GM12864 (cell line): ENCODE results near the gene GRAMD1A.
"Not testable (repeated sequence)": the region's sequence is repeated elsewhere in the genome, so short reads cannot be mapped to it uniquely, and the experiment has no call there.

Experiments
- DNase-seq: peaks from one replicate; pipeline ENCODE4 v3.0.0-alpha.2; 2011; ENCODE audit warnings: low read depth
- H3K4me3 ChIP-seq: 2 replicates; pipeline ENCODE4 v1.5.1; 2011; ENCODE audit warnings: mild to moderate bottlenecking, low read depth, low read length, control low read depth
- TF ChIP-seq, protein P1 (sequence below): IDR thresholded peaks from 2 replicates; pipeline ENCODE4 v1.5.1; 2011; ENCODE audit warnings: low read depth, mild to moderate bottlenecking, moderate library complexity, low read length, control low read depth, inconsistent platforms; ENCODE audit errors: missing control alignments

GRAMD1A gene

DNA sequence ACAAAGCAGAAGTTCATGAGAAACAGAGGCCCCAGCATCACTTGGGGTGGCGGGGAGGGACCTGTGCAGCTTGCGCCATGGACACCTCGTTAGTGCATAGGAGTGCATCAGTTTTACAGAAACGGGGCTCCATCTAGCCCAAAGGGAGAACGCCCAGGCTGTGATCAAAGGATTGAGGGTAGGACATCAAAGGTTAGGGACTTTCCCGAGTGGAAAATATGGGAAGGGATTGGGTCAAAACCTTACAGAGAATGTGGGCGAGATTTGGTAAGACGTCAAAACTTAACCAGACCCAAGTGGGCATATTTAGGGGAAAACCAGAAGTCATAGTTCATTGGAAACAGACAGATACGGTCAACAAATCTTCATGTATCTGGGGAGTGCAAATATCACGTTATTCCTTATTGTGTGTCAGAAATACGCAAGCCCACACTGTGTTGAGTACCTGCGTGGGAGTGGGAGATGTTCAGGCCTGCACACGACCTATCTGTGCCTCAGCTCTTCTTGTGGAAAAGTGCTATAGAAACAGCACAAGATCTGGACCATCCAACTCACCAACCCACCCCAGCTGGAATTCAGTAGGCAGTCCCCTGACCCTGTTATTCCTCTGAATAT, 9.4 kb upstream of the GRAMD1A start:
- H3K4me3 ChIP-seq = no peak overlapping the region
- DNase-seq = no peak
- TF ChIP-seq, protein P1, sequence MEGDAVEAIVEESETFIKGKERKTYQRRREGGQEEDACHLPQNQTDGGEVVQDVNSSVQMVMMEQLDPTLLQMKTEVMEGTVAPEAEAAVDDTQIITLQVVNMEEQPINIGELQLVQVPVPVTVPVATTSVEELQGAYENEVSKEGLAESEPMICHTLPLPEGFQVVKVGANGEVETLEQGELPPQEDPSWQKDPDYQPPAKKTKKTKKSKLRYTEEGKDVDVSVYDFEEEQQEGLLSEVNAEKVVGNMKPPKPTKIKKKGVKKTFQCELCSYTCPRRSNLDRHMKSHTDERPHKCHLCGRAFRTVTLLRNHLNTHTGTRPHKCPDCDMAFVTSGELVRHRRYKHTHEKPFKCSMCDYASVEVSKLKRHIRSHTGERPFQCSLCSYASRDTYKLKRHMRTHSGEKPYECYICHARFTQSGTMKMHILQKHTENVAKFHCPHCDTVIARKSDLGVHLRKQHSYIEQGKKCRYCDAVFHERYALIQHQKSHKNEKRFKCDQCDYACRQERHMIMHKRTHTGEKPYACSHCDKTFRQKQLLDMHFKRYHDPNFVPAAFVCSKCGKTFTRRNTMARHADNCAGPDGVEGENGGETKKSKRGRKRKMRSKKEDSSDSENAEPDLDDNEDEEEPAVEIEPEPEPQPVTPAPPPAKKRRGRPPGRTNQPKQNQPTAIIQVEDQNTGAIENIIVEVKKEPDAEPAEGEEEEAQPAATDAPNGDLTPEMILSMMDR = no peak

DNA sequence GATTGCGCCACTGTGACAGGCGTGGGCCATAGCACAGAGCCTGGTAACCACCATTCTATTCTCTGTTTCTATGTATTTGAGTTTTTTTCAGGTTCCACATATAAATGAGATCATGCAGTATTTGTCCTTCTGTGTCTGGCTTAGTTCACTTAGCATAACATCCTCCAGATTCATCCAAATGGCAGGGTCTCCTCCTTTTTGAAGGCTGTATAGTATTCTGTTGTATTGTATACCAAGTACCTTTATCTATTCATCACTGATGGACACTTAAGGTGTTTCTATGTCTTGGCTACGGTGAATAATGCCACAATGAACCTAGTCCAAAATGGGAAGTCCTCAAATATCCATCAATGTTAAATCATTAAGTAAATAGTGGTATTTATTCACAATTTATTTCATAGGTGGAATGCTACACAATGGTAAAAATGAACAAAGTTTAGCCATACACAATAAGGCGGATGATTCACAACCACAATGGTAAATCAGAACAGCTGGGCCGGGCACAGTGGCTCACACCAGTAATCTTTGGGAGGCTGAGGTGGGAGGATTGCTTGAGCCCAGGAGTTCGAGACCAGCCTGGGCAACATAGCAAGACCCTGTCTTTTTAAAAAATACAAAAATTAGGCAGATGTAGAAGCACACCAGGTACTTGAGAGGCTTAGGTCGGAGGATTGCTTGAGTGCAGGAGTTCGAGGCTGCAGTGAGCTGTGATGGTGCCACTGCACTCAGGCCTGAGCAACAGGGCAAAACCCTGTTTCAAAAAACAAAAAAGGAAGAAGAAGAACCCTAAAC, 8.4 kb upstream of the GRAMD1A start:
- TF ChIP-seq, protein P1 = no peak
- DNase-seq = no peak
- H3K4me3 ChIP-seq = no peak overlapping the region

DNA sequence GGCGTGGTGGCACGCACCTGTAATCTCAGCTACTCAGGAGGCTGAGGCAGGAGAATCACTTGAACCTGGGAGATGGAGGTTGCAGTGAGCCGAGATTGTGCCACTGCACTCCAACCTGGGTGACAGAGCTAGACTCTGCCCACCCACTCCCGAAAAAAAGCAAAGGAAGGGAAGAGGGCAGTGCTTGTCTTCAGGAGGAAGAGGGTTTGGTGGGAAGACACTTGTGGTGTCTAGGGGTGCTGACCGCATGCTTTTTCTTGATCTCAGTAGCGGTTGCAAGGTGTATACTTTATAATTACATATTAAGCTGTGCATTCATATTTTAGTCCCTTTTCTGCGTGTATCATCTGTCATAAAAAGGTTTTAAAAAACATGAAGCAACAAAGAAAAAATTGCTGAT, 7.5 kb upstream of the GRAMD1A start:
- not testable (repeated sequence) for DNase-seq

DNA sequence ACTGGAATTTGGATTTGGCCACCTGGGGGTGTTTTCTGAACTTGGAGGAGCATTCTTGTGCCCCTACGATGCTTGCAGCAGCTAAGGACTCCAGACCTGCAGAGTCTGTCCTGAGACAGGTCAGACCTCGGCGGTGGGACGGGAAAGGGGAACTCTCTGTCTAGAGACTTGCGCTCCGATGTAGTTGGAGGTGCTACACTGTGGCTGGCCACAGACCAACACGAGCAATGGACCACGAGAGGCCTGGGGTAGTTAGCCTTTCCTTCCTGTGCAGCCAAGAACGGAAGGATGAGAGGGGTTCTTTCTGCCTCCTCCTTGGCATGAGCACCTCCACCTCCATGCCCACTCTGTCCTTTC, 5.9 kb upstream of the GRAMD1A start:
- TF ChIP-seq, protein P1 = no peak
- H3K4me3 ChIP-seq = no peak overlapping the region
- DNase-seq = no peak

More for the DNA sequence above, 7.5 kb upstream of the GRAMD1A start:
- H3K4me3 ChIP-seq = not testable (repeated sequence)

DNA sequence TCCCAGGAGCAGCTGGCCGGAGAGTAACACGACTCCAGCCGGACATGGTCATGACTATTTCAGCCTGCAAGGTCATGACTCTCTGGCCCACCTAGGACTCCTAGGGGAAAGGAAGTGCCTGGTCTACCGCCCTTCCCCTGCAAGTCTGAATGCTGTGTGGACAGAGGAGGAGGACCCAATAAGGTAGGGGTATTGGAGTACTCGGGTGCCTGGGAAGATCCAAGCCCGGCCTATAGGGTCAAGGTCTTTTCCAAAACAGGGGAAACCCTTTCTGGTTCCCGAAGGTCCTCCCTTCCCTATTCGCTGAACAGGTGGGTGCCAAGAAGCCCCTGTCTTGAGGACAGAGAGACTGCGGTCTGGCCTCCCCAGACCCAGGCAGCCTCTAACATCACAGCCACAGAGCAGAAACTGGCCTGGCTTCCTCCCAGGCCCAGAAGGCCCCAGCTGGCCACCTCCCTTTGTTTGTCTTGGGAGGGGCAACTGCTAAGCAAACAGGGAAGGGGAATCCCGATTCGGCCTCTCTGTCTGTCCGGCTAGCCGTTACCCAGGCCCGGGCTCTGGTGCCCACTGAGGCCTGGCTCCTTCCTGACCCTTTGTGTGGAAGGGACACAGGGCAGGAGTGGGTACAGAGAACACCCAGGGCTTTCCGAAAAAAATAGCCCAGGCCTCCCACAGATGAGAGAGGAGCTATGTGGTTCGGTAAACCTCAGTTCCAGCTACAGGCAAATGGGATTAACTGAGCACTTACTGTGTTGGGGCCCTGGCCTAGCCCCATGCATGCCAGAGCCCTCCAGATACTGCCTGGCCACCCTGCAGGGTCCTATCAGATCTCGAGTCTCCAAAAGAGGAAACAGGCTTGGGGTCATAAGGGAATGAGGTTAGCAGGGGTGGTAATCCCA, 5.2 kb upstream of the GRAMD1A start:
- TF ChIP-seq, protein P1 = no peak
- H3K4me3 ChIP-seq = no peak overlapping the region
- no peak for DNase-seq

DNA sequence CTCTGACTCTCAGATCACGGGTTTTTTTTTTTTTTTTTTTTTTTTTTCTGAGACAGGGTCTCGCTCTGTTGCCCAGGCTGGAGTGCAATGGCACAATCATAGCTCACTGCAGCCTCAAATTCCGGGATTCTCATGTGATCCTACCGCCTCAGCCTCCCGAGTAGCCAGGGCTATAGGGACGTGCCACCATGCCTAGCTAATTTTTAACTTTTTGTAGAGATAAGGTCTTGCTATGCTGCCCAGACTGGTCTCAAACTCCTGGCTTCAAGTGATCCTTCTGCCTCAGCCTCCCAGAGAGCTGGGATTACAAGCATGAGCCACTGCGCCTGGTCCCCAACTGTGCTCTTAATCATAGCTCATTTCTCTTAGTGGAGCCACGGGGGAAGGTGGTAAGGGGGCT, 4.6 kb upstream of the GRAMD1A start:
- DNase-seq = no peak
- TF ChIP-seq, protein P1 = no peak
- no peak overlapping the region for H3K4me3 ChIP-seq

DNA sequence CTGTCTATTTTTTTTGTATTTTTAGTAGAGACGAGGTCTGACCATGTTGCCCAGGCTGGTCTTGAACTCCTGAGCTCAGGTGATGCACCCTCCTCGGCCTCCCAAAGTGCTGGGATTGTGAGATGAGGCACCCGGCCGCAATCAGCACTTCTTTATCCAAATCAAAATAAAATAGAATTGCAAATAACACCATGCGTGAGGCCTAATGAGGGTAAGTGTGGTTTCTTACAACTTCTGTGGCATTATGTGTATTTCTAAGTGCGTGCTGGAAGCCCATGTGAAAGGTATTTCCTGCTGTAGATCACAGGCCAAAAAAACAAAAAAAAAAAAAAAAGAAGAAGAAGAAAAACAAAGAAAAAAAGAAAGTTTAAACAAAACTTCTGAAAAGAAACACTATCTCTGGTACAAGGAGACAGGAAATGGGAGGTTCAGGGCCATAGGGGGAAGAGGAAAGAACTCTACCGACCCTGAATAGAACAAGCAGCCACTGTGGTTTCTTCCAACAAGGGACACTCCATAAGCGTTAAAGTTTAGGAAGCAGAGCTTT, 3.0 kb upstream of the GRAMD1A start:
- no peak for DNase-seq
- no peak overlapping the region for H3K4me3 ChIP-seq
- TF ChIP-seq, protein P1 = no peak

DNA sequence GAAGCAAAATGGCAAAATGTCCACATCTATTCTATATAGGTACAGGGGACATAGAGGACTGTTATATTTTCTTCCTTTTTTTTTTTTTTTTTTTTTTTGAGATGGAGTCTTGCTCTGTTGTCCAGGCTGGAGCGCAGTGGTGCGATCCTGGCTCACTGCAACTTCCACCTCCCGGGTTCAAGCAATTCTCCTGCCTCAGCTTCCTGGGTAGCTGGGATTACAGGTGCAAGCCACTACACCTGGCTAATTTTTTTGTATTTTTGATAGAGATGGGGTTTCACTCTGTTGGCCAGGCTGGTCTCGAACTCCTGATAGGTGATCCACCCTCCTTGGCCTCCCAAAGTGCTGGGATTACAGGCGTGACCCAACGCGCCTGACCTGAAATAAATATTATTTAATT, 1.9 kb upstream of the GRAMD1A start:
- DNase-seq = not testable (repeated sequence)

More for the DNA sequence above, 1.9 kb upstream of the GRAMD1A start:
- not testable (repeated sequence) for H3K4me3 ChIP-seq
